ENCODE data around the gene DPP8.

GRCh38 chr15:65413051-65413759 lies 104.3 kb downstream of the DPP8 start:
- no peak for TF ChIP-seq CTCF (conservative IDR thresholded peaks at IDR 0.05 in 1 of 2, IDR thresholded peaks at IDR 0.05 in 1 of 2; ENCODE audit: low read depth in 1 of 2, low read length in 2 of 2)
- no peak for TF ChIP-seq EZH2 (IDR thresholded peaks at IDR 0.05; ENCODE audit: low read length, missing control alignments)
